GM18505 (cell line): Measurements from ENCODE around the gene FIG4.
A peak's percentile ranks its signal among the peaks of the same experiment; 100 is the strongest.

Source experiments
- ATAC-seq: cut with Tn5 transposase; IDR thresholded peaks from one replicate; pipeline ENCODE4 v1.9.1; 2021; ENCODE audit not compliant: unreplicated experiment
- POLR2A ChIP-seq: IDR thresholded peaks from 4 replicates; pipeline ENCODE4 v1.6.1; 2011; ENCODE audit warnings: borderline replicate concordance; ENCODE audit not compliant: insufficient read depth, insufficient read length; ENCODE audit errors: extremely low read depth

Gene FIG4

DNA sequence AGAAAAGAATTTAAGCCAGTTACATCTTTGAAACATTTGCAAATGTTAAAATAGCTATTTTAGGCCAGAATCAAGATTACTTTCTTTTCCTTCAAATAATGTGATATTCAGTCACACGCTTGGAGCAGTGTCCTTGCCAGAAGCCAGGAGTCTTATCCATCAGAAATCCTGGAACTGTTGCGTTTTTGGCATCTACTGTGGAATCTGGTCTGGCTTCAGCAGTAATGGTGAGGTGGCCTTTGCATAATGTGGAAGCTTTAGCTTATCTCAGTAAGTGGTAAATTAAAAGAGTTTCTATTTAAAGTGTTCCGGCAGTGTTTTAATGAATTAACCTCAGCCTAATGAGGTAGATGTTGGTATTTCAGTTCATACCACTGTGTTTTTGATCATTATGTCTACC lies 97.6 kb downstream of the FIG4 start:
- TF ChIP-seq POLR2A: no peak
- ATAC-seq: no peak

DNA sequence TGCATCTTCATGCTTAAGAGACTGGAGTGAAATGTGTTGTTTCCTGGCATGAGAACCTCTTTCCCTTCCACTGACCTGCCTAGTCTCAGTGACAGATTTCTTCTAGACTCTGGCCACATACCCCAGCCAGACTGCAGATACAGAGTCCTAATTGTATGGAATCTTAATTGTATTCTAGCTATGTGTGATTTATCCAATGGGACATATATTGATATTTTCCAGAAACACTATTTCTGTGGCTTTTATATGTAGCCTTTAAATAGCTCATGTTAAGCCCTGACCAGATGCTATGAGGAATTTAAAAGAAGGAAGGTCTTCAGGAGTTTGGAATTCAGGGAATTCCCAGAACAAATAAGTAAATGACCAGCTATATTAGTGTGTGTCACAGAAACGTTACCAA lies 99.0 kb downstream of the FIG4 start:
- no peak for ATAC-seq
- TF ChIP-seq POLR2A: no peak

DNA sequence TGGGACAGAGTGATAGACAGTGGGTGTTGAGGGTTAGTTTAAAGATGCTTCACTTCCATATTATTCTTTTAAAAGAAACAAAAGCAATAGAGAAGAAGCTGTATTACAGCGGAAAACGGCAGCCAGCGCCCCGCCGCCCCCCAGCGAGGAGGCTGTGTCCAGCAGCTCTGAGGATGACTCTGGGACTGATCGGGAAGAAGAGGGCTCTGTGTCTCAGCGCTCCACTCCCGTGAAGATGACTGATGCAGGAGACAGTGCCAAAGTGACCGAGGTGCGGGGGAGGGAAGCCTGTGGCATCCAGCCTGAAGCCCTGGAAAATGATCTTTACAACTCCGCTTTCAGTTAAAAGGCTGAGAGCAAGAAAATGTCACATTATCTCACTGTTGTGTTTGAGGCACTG lies 100.2 kb downstream of the FIG4 start:
- no peak for TF ChIP-seq POLR2A
- no peak for ATAC-seq

DNA sequence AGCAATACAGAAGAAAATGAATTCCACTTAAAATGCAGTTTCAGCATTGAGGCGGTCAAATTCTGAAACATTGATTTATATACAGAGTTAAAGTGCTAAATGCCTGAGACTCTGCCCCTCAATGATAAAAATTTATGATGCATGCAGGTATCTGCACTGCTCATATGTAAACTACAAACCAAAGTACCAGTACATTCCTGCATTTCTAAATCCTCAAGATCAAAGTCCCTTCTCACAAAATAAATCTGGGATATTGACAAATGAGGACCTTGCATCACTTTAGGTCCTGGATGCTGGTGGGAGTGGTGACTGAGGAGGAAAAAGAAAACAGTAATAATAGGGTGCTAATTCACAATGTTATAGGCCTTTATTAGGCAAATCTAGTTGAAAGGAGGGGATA lies 101.9 kb downstream of the FIG4 start:
- TF ChIP-seq POLR2A: no peak
- ATAC-seq: no peak

GRCh38 chr6:109793792-109794191 lies 102.7 kb downstream of the FIG4 start:
- no peak for TF ChIP-seq POLR2A
- no peak for ATAC-seq

DNA sequence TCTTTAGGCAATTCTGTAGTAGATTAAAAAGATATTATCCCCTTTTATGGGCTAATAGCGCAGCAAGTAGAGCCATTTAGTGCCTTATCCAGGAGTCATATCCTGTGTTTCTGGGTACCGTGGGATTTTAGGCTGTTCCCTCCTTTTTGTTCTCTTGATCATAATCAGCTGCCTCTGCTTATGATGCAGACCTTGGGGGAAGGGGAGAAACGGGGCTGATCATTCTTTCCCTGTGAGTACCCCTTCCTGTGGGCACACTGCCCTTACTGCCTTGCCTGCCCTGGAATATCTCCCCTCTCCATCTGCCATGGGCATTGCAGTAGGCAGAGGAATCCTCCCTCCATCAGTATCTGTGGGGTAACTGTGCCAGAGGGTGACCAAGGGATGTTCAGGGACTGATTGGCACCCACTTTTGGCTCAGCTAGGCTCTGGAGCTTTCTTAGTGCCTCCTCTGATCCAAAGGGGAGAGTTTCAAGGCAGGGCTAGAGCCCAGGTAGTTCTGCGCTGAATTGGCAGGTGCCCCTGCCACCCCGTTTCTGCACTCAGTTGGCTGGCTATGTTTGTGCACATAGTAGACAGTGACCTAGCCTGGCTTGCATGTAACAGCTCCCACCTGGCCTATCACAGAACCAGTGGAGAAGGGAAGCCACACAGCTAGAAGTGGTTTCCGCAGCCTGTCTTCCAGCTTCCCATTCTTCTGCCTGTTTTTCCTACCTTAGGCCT lies 103.3 kb downstream of the FIG4 start:
- ATAC-seq: peak; percentile 59
- TF ChIP-seq POLR2A: no peak

- no peak for TF ChIP-seq POLR2A
- no peak for ATAC-seq
Observed at GRCh38 chr6:109795994-109796555, 105.0 kb downstream of the FIG4 start.

DNA sequence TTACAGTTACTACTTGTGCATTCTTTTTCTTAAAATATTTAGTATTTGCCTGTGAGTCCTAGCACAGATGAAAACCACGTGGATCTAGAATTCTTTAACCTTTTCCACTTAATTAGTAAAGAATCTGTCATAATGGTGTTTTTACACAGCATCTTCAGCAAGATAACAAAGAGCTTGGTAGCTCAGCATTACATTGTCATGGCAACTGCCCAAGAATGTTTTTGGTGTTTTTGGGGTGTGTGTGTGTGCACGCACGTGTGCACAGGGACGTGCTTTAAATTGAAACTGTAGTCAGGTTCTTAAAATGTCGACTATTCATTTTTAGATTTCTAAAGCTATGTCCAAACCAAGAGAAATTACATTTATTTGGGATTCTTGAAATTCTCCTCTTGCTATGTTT lies 108.0 kb downstream of the FIG4 start:
- ATAC-seq: no peak
- TF ChIP-seq POLR2A: no peak

- no peak for TF ChIP-seq POLR2A
- ATAC-seq: no peak
Observed at GRCh38 chr6:109799664-109800063, 108.6 kb downstream of the FIG4 start.

- TF ChIP-seq POLR2A: no peak
- ATAC-seq: no peak
Observed at GRCh38 chr6:109800771-109801170, 109.7 kb downstream of the FIG4 start.

- TF ChIP-seq POLR2A: no peak
- ATAC-seq: no peak
Observed at GRCh38 chr6:109801794-109802193, 110.7 kb downstream of the FIG4 start.

GRCh38 chr6:109804020-109804419 lies 112.9 kb downstream of the FIG4 start:
- no peak for TF ChIP-seq POLR2A

DNA sequence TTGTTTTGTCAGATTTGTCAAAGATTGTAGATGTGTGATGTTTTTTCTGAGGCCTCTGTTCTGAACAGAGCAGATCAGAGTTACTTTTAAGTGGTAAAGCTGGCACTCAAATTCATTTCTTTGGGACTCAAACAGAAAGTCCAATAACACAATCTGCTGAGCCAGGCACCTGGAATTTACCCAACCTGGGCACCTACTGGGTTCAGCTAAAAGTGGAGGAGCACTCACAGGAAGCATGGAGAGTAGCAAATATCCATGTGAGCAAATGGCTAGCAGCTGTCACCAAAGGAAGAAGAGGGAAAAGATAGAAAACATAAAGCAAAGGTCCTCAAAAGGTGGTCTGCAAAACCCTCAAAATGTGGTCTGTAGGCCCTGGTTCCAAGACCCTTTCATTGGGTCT lies 116.8 kb downstream of the FIG4 start:
- no peak for ATAC-seq
- TF ChIP-seq POLR2A: no peak

More at GRCh38 chr6:109804020-109804419, 112.9 kb downstream of the FIG4 start:
- ATAC-seq: no peak

GRCh38 chr6:109808837-109809236 lies 117.7 kb downstream of the FIG4 start:
- no peak for ATAC-seq
- TF ChIP-seq POLR2A: no peak

DNA sequence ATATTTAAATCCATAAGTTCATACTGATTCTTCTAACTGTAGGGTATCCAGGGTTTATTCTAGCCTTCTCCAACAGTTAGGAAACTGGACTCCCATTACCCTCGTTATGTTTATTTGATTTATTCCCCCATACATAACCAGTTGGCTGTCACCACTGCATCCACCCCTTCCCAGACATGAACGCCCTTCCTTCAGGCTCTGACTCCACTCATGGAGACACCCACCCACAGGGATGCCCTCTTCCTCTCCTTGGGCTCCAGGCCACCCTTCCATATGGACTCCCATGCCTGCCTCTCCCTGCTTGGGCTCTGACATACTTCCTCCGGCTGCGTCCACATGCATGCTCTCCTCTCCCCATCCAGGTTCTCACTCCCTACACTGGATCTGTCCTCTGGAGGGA lies 124.0 kb downstream of the FIG4 start:
- no peak for TF ChIP-seq POLR2A
- ATAC-seq: no peak

GRCh38 chr6:109816452-109817374 lies 125.6 kb downstream of the FIG4 start:
- no peak for ATAC-seq
- no peak for TF ChIP-seq POLR2A
